Right lobe of liver (tissue), 6 donors: Measurements from ENCODE around the gene DIAPH3. TPM values are rescaled to one million over a fixed set of nuclear protein-coding genes. Genes with fewer than 3 reads are reported as not detected.

Experiments
- ATAC-seq, 4 donors: fragments of 200-7000 bp; cut with Tn5 transposase; one replicate each; pipeline ENCODE4 v1.9.1; 2020; ENCODE audit warnings: mild to moderate bottlenecking in 4 of 4, moderate library complexity in 4 of 4
- DNase-seq, 3 donors: peaks; one replicate each; pipeline ENCODE4 v3.0.0-alpha.2; 2020
- H3K27ac ChIP-seq, 3 donors: fragments of 200-600 bp; one replicate each; pipeline ENCODE4 v1.8.0; 2022
- H3K27me3 ChIP-seq, 2 donors: fragments of 200-600 bp; one replicate each; pipeline ENCODE4 v1.8.0; 2022
- H3K36me3 ChIP-seq, 4 donors: fragments of 200-600 bp; sonication (generic) in 1 of 4; one replicate each; pipeline versions ENCODE4 v1.5.1 to v1.8.0; 2017 to 2022; ENCODE audit warnings: control low read depth in 1 of 4
- H3K4me1 ChIP-seq, 4 donors: fragments of 200-600 bp; sonication (generic) in 1 of 4; one replicate each; pipeline versions ENCODE4 v1.5.1 to v1.8.0; 2017 to 2022; ENCODE audit warnings: control low read depth in 1 of 4
- H3K4me3 ChIP-seq, 3 donors: fragments of 200-600 bp; one replicate each; pipeline ENCODE4 v1.8.0; 2022
- H3K9me3 ChIP-seq, 4 donors: fragments of 200-600 bp; sonication (generic) in 1 of 4; one replicate each; pipeline versions ENCODE4 v1.5.1 to v1.8.0; 2017 to 2022; ENCODE audit warnings: control low read depth in 1 of 4
- POLR2A ChIP-seq: fragments of 450-650 bp; IDR thresholded peaks from one replicate; pipeline ENCODE4 v1.6.1; 2017; ENCODE audit warnings: antibody characterized with exemption, mild to moderate bottlenecking
- WGBS: methylation state at CpG from one replicate; pipeline ENCODE4 v1.1.6; 2018; ENCODE audit warnings: low coverage, low lambda C conversion rate; ENCODE audit not compliant: insufficient coverage; ENCODE audit errors: missing lambda C conversion rate; 5-methylcytosine and 5-hydroxymethylcytosine counted together
- intact Hi-C, 2 donors: fragments of 100-400 bp; cut with DNase I; formaldehyde crosslinking; loops; one replicate each; pipeline versions ENCODE4 v1.11.2 to v1.14.1; 2022
- total RNA-seq, 6 experiments: library from RNA; depleted of rRNA in 2 of 6; stranded (reverse); fragments of >200 nt in 2 of 6; fragmentation: NEBNext Ultra II Directional in 3 of 6; extraction: Animal tissue kit (Norgen Biotek cat#: 25700) in 3 of 6; gene quantifications; one replicate each; pipeline versions ENCODE4 v1.1.0 to v1.2.4, GENCODE V29; 2016 to 2023
- TF ChIP-seq, protein P1 (sequence below), 4 donors: fragments of 200-600 bp in 3 of 4; fragments of 450-650 bp in 1 of 4; IDR thresholded peaks; one replicate each; pipeline versions ENCODE4 v1.5.1 to v1.8.0; 2016 to 2022; ENCODE audit warnings: antibody characterized with exemption in 4 of 4, mild to moderate bottlenecking in 2 of 4
- donor health status: DM: no; HTN: yes; CAD: no.
- donor health status: DM: no; HTN: no; CAD: no.
- donor health status: DM: no; HTN: no; CAD: no.
- donor health status: DM: no; HTN: yes; CAD: no.
- donor health status: DM: no; HTN: yes; CAD: no.

DIAPH3 gene
- total RNA-seq, 6 experiments from 2014 or later, result 0.10 to 1.6 (median 0.93) TPM; not detected in 1

DNA sequence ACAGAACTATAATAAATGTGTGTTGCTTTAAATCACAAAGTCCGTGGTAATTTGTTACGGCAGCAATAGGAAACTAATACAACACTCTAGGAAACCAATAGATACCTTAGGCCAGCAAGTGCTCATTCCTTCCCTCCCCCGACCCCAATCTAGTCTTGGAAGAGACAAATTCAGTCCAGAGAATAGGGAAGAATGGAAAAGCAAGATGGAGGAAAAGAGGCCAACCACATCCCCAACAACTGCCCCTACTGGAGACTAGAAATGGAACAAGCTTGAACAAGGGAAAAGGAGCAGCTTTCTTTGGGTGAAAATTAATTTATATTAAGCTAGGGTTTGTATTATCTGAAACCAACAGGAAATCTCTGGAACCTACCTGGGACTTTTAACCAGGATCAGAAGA lies 54.4 kb downstream of the DIAPH3 start:
- WGBS, result 80% methylated on average over 3 of the region's 3 CpGs
- ATAC-seq, result no peak

DNA sequence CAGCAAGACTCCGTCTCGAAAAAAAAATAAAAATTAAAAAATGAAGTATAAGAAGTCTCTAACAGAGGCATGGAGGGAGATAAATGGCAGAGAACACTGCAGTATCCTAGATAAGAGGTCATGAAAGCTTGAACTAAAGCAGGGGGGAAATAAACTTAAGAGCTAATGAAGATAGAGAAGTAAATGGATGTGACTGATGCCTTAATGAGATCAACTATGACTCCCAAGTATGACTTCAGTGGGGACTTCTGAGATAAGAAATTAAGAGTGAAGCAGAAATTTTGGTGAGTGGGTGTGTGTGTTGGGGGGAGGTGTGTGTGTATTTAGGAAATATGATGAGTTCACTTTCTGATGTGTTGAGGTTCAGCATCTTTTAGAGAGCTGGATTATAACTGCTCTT lies 55.1 kb downstream of the DIAPH3 start:
- WGBS, result 95% methylated on average over 2 of the region's 2 CpGs
- no peaks in the 10 kb centered on the region for H3K36me3 ChIP-seq
- H3K27me3 ChIP-seq, result no peaks in the 10 kb centered on the region
- no peak overlapping the region for H3K27ac ChIP-seq
- intact Hi-C loops, result no loop called here
- no peak for DNase-seq
- H3K9me3 ChIP-seq, result no peaks in the 10 kb centered on the region
- no peaks in the 10 kb centered on the region for H3K4me1 ChIP-seq
- TF ChIP-seq, protein P1, sequence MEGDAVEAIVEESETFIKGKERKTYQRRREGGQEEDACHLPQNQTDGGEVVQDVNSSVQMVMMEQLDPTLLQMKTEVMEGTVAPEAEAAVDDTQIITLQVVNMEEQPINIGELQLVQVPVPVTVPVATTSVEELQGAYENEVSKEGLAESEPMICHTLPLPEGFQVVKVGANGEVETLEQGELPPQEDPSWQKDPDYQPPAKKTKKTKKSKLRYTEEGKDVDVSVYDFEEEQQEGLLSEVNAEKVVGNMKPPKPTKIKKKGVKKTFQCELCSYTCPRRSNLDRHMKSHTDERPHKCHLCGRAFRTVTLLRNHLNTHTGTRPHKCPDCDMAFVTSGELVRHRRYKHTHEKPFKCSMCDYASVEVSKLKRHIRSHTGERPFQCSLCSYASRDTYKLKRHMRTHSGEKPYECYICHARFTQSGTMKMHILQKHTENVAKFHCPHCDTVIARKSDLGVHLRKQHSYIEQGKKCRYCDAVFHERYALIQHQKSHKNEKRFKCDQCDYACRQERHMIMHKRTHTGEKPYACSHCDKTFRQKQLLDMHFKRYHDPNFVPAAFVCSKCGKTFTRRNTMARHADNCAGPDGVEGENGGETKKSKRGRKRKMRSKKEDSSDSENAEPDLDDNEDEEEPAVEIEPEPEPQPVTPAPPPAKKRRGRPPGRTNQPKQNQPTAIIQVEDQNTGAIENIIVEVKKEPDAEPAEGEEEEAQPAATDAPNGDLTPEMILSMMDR (IDR thresholded peaks at IDR 0.05), result no peak
- no peak for TF ChIP-seq POLR2A
- no peak for ATAC-seq
- no peak overlapping the region for H3K4me3 ChIP-seq

More for the DNA sequence above, 54.4 kb downstream of the DIAPH3 start:
- DNase-seq, result no peak
- H3K36me3 ChIP-seq, result no peaks in the 10 kb centered on the region
- no peaks in the 10 kb centered on the region for H3K27me3 ChIP-seq
- peaks cover 0 to 3% (median 0%) of the 10 kb centered on the region in 4 donors for H3K9me3 ChIP-seq
- TF ChIP-seq POLR2A, result no peak
- TF ChIP-seq, protein P1 (IDR thresholded peaks at IDR 0.05), result no peak
- H3K27ac ChIP-seq, result no peak overlapping the region
- intact Hi-C loops, result no loop called here
- H3K4me1 ChIP-seq, result no peaks in the 10 kb centered on the region
- H3K4me3 ChIP-seq, result no peak overlapping the region

DNA sequence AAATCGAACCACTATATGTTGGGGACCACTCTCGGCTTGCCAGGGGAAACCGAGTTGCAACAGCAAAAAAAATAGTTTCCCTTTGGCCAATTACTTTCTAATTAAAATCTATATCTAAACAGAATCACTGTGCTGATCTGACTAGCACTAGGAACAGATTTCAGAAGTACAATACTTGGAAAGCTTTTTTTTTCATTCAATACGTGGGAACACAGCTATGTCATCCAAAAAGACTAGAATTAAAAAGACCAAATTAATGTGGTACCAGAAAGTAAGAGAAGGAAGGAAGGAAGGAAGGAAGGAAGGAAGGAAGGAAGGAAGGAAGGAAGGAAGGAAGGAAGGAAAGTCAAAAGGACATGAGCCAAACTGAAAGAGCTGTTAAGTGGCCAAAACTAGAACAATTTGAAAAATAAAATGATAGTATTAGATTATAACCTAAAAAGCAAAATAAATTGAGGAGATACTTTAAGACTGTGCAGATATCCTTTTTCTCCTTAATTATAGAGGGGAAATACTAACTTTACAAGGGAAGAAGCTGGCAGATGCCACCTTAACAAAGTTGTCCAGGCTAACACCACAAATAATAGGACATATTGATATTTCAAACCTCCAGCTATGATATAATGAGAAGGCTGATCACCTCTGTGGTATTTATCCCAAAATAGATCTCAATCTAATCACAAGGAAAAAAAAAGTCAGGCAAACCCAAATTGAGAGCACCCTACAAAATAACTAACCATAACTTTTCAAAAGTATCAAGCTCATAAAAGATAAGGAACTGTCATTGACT lies 63.9 kb downstream of the DIAPH3 start:
- TF ChIP-seq, protein P1 (IDR thresholded peaks at IDR 0.05), result no peak
- TF ChIP-seq POLR2A, result no peak
- H3K27ac ChIP-seq, result no peak overlapping the region
- H3K27me3 ChIP-seq, result no peaks in the 10 kb centered on the region
- H3K4me1 ChIP-seq, result no peaks in the 10 kb centered on the region
- no peaks in the 10 kb centered on the region for H3K36me3 ChIP-seq
- WGBS, result 80% methylated on average over 4 of the region's 4 CpGs
- intact Hi-C loops, result no loop called here
- no peak overlapping the region for H3K4me3 ChIP-seq
- ATAC-seq (no peak), DNase-seq (no peak)
- H3K9me3 ChIP-seq, result no peaks in the 10 kb centered on the region

DNA sequence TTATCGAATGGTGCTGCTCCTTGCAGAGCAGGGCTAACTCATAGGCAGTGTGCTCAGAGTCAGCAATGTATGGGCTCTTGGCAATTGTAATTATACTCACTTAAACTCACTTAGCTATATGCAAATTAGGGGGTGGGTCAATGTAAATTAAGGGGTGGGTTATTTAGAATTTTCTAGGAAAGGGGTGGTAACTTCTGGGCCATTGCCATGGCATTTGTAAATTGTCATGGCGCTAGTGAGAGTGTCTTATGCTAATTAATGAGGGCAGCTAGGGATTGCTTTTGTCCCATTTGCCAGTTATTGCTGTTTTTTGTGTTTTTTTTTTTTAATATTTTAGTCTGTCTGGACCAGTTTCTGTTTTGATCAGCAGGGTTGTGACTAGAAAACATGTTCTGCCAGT lies 68.4 kb downstream of the DIAPH3 start:
- H3K27ac ChIP-seq, result no peak overlapping the region
- ATAC-seq, result no peak
- no peaks in the 10 kb centered on the region for H3K27me3 ChIP-seq
- H3K4me3 ChIP-seq, result no peak overlapping the region
- intact Hi-C loops, result no loop called here
- no peaks in the 10 kb centered on the region for H3K4me1 ChIP-seq
- TF ChIP-seq, protein P1 (IDR thresholded peaks at IDR 0.05), result no peak
- no peak for TF ChIP-seq POLR2A
- 96% methylated on average over 2 of the region's 2 CpGs for WGBS
- no peak for DNase-seq
- H3K9me3 ChIP-seq, result no peaks in the 10 kb centered on the region
- H3K36me3 ChIP-seq, result no peaks in the 10 kb centered on the region
